SK-MEL-5 (cell line): ENCODE measurements around the gene LBHD2. TPM values are rescaled to one million over a fixed set of nuclear protein-coding genes. Genes with fewer than 3 reads are reported as not detected.
"Not testable (repeated sequence)": the region's sequence is repeated elsewhere in the genome, so short reads cannot be mapped to it uniquely, and the experiment has no call there.

Source experiments
- DNase-seq: peaks from one replicate; pipeline ENCODE4 v3.0.0-alpha.2; 2016; ENCODE audit warnings: low read depth, low spot score
- in situ Hi-C: cut with HindIII; loops from 2 replicates; pipeline ENCODE4 v1.10.0; 2016; ENCODE audit warnings: low sequenced_read_pairs, high pct_unique_total_duplicates, low pct_unique_long_range_greater_than_20kb
- polyA plus RNA-seq, 2 experiments: library from polyadenylated mRNA; depleted of rRNA; stranded (reverse); fragments of >200 nt; gene quantifications; 2 replicates each; pipeline ENCODE4 v1.2.3, GENCODE V29; 2015
- total RNA-seq: library from RNA; depleted of rRNA; stranded (reverse); fragments of >200 nt; shearing (Covaris generic); gene quantifications from 2 replicates; pipeline ENCODE4 v1.2.3, GENCODE V29; 2014; rRNA removed

LBHD2 gene
- total RNA-seq = not detected in 2 replicates
- polyA plus RNA-seq (2015; cell fraction: cytosol; rRNA removed) = not detected in 2 replicates
- polyA plus RNA-seq (2015; cell fraction: nucleus; rRNA removed) = not detected in 2 replicates

DNA sequence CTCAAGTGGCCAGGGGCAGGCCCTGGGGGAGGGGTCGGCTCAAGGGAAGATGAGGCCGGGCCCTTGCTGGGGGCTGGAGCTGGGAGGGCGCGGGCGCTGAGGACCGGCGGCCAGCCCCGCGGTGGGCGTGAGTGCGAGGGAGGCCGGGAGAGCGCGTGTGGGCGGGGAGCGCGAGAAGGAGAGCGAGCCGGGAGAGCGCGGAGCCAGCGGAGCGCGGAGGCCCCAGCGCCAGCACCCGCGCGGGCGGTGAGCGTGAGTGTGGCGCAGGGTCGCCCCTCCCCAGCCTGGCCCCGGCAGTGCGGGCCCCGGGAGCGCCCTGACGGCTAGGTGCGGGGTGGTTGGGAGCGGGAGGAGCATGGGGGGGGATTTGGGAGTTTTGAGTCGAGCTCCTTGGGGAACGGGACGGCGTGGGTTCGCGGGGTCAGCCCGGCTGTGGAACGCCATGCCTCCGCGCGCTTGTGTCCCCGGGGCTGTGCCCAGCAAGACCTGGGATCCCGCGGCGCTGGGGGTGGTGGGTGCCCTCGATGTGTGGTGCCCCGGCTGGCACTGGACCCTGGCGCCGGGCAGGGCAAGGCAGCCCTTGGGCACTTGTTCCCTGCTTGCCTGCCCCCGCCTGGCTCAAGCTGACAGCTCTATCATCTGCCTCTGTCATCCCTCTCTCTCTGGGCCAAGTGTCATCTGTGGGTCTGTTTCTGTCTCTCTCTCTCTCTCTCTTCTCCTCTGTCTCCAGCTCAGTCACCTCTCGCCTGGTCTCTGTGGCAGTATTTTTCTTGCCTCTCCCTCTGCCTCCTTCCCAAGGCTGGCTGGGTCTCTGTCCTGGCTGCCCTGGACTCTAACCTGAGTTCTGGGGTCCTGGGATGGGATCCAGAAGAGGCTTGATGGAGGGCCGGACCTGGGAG is at the start of gene LBHD2:
LBHD2 (plus strand) TSS at position 190 of the 899 bp plus-strand sequence. CDS start 1,803 bp downstream, outside the sequence.
- no peak for DNase-seq
- in situ Hi-C loops = no loop called here

DNA sequence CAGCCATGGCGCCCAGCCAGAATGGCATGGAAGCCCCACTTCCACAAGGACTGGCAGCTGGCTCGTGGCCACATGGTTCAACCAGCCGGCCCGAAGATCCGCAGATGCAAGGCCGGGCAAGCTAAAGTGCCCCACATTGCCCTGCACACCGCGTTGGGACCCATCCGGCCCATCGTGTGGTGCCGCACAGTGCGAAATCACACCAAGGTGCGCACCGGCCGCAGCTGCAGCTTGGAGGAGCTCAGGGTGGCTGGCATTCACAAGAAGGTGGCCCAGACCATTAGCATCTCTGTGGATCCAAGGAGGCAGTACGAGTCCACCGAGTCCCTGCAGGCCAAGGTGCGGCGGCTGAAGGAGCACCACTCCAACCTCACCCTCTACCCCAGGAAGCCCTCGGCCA is 42.5 kb upstream of the LBHD2 start:
- no peak for DNase-seq
- in situ Hi-C loops = no loop called here

DNA sequence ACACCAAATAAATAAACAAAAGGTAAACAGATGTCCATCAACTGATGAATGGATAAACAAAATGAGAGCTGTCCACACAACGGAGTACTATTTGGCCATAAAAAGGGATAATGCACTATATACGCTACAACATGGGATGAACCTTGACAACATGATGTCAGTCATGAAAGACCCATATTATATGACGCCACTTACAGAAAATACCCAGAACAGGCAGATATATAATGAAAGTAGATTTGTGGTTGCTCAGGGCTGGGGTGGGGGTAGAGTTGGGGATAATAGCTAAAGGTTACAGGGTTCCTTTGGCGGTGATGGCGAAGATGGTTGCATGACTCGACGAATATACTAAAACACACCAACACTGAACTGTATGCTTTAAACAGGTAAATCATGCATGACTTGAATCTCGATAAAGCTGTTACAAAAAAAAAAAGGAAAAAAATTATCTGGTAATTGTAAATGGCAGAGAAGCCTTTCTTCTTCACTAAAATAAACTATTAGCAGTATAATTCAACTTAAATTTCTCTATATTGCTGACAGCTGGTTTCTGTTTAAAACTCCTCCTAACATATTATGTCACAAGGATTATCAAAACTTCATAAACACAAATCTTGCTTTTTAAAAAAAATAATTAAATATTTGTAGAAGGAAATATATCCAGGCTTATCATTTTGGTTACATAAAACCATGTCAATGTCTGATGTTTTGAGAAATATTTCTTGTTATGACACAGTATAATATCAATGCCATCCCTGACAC is 40.6 kb upstream of the LBHD2 start:
- no peak for DNase-seq
- in situ Hi-C loops = no loop called here

DNA sequence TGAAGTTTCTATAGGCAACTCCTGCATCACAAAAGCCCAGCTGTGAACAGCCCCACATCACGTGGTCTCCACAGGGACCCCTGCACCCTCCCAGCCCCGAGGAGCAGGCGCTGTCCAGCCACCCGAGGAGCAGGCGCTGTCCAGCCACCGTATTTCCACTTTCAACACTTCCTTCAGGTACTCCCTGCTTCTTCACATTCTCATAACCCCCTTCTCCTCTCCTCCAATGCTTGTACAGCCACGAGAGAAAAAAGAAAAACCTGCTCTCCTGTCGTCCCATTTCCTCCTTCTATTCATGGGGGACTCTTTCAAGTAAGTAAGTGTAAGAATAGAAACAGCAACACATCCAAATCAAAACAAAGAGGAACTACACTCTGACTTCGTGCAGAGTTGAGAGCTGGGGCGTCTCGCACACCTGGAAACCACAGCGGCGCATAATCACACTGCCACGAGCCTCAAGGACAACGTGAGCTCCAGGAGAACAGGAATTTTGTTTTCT is 38.6 kb upstream of the LBHD2 start:
- DNase-seq = no peak
- in situ Hi-C loops = no loop called here

DNA sequence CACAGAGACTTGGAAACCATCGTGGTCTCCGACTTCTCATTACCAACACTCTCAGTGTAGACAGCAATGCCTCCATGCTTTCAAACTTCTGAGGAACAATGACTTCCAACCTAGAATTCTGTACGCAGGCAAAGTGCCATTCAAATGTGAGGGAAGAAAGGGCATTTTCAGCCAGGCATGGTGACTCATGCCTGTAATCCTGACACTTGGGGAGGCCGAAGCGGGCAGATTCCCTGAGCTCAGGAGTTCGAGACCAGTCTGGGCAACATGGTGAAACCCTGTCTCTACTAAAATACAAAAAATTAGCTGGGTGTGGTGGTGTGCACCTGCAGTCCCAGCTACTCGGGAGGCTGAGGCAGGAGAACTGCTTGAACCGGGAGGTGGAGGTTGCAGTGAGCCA is 36.6 kb upstream of the LBHD2 start:
- DNase-seq, in situ Hi-C loops: not testable (repeated sequence)

DNA sequence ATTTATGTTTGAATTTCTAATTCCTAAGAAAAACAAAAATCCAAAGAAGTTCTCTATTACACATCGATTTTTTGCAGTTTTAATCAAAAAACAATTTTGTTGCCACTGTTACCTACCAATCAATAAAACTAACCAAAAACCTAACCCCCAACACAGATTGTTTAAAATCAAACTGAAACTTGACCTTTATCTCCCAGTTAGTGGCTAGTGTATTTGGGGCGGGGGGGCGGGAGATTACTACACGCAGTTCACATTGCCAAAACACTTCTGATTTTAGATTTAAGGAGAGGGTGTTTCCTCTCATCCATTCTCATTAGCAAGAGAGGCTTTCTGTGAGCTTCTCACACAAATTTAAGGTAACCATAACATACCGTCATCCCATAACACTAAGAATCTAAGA is 33.1 kb upstream of the LBHD2 start:
- no peak for DNase-seq
- in situ Hi-C loops = no loop called here

DNA sequence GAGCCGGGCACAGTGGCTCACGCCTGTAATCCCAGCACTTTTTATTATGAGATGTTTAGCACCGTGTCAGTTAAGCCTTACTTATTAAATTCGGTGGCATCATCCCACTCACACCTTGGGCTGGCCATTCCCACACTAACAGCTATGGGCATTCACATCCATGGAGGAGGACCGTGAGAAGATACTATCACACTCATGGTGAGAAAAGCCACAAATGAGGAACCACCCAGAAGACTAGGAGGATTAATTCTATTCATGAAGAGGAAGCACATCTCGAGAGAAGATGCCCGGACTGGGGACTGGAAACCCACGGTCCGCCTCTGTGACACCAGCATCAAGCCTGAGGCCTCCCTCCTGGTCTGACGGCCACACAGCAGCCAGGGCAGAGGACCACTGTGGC is 31.6 kb upstream of the LBHD2 start:
- in situ Hi-C loops = no loop called here
- DNase-seq = no peak

DNA sequence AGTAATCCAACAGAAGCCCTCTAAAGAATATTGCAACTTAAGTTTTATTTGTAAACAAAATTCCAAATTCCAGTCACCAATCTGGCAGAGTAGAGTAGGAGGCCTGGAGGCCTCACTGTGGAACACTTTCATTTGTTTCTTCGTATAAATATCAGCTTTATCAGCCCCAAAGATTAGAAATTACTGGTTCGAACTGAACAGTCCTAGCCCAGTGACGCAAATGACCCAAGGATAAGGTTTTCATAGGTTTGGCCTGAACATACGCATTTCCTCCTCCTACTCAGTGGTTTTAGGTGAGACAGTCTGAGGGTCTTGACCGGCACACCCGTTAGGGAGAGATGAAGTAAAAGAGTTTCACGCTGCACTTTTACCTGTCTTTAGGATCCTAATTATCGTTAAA is 28.3 kb upstream of the LBHD2 start:
- DNase-seq = no peak
- in situ Hi-C loops = no loop called here

DNA sequence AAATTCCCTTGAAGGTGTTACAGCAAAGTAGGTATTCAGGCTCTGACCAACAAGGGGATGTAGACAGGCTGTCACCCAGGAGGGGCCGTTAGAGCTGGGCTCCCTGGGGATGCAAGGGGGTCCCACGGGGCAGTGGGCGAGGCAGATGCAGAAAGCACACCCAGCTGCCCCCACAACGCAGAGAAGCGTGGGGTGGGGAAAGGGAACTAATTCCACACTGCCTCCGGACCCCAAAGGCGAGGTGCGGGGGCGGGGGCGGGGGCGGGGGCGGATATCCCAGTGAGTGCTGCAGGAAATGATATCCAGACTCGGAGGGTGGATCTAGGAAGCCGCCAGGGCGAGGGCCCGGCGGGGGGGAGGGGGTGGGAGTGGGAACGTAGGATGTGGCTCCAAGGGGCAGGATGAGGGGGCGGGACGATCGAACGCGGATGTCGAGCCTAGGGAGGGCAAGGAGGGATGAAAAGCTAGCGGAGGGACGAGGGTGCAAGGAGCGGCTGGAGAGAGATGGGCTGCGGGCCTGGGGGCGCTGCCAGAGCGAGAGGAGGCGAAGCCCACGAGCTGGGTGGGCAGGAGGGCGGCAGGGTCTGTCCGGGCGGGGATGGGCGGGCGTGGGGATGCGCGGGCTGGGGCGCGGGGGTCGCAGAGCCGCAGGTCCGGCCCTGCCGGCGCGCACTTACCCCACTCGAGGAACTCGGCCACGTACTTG is 27.5 kb upstream of the LBHD2 start:
- in situ Hi-C loops = no loop called here
- peak; percentile 71 for DNase-seq

DNA sequence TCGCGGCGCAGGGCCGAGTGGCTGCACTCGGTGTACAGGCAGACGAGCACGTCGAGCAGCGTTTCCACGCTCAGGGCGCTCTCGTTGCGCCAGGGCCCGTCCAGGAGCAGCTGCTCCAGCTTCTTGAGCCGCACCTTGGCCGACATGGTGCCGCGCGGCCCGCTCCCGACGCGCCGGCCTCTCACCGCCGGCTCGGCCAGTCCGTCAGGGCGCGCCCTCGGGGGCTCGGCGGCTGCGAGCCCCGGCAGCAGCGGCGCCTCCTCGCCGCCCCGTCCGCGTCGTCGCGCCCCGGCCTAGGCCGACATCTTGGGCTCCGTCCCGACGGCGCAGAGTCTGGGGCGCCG is 27.0 kb upstream of the LBHD2 start:
- in situ Hi-C loops = no loop called here
- DNase-seq = no peak

DNA sequence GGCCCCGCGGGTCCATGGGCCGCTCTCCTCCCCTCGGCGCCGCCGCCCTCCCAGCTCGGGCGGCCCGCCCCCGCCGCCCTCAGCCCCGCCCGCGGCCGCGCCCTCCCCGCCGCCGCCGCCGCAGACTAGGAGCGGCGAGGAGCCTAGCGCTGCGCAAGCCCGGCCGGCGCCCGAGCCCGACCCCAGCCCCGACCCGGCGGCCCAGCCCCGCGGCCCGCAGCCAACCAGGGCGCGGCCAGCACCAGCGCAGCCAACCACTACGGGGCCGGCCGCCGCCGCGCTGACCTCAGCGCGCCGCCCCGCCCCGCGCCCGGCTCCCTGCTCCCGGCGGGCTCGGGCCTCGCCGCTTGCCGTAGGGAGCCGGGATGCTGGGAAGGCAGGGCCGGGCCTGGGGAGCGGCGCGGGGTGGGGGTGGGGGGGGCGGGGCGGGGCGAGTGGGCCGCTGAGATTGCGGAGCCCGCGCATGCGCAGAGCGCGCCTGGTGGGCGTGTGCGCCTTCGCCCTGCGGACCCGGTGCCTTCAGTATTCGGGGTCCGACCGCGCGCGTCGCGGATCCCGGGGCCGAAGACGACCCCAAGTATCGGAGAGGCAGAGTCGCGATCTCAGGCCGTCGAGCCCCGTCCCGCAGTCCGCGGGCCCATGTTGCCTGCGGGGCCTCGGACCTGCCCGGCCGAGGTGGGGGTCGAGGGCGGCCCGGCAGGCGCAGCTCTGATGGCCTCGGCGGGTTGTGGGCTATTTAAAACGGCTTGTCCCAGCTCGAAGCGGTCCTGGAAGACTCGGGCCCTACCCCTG is 26.4 kb upstream of the LBHD2 start, which contains the start of gene CDC42BPB:
CDC42BPB (minus strand) TSS at position 178 of the 792 bp plus-strand sequence. CDS start 376 bp downstream, outside the sequence.
- in situ Hi-C loops = no loop called here
- DNase-seq = peak; percentile 91

DNA sequence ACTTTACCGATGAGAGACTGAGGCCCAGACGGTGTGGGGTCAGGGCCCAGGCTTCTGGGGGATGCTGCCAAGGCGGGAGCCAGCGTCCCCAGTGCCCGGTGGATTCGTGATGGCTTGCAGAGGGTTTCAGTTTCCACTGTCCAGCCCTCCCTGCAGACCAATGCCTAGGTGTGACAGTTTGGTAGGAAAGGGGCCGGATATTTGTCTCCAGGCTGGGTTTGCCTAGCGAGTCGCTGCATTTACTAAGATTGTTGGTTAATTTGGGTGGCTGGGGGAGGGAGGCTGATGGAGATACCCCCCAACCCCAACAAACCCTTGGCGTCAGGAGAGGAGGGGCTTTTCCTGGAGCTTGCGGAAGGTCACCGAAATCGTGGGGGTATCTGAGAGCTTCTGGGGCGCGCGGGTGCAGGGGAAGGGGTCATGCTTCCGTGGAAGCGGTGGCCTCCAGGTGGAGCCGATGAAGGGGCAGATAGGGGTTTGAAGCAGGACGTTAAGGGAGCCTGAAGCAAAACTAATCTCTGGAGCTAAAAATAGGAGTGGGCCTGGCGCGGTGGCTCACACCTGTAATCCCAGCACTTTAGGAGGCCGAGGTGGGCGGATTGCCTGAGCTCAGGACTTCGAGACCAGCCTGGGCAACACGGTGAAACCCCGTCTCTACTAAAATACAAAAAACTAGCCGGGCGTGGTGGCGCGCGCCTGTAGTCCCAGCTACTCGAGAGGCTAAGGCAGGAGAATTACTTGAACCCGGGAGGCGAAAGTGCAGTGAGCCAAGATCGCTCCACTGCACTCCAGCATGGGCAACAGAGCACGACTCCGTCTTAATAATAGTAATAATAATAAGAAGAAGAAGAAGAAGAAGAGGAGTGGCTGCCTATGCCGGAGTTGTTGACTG is 25.6 kb upstream of the LBHD2 start:
- in situ Hi-C loops = no loop called here
- no peak for DNase-seq

DNA sequence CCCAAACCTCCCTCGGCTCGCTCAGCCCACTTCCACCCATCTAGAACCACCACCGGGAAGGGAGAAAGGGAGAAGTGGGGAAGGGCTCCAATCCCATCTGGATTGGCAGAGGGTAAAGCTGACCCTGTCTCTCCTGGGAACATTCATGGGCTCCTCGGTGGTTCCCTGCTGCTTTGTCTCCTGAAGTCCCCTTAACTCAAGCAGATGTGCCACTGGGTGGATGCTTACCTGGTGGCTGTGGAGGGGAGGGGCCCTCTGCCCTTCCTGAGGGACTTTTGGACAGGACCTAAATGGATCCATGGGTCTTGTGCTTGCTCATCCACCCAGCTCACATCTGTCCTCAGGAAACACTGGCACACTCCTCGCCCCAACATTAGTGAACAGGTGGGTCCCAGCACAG is 24.5 kb upstream of the LBHD2 start:
- in situ Hi-C loops = no loop called here
- DNase-seq = no peak

DNA sequence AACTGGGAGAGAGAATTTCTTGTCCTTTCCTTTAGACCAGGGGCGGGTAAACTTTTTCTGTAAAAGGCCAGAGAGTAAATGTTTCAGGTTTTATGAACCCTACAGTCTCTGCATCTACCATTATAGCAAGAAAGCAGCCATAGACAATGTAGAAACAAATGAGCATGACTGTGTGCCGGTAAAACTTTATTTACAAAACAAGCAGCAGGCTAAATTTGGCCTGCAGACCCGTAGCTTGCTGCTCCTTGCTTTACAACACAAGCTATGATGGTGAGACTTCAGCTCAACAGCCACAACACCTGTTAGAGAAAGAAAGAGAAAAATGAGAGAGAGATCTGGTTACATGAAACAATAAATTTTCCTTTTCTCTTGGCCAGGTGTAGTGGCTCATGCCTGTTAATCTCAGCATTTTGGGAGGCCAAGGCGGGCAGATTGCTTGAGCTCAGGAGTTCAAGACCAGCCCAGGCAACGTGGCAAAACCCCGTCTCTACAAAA is 22.5 kb upstream of the LBHD2 start:
- in situ Hi-C loops = no loop called here

DNA sequence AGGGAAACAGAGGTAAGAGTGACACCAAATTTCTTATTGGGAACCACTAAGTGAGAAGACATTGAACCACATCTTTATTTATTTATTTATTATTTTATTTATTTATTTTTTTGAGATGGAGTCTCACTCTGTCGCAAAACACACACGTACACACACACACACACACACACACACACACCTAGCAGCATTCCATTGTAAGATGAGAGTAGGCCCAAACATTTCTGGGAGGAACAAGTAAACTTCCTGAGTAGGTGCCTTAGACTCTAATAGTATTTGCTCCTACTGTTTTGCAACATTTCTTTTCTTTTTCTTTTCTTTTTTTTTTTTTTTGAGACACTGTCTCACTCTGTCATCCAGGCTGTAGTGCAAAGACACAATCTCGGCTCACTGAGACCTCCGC is 19.6 kb upstream of the LBHD2 start:
- no peak for DNase-seq
- in situ Hi-C loops = no loop called here

More for the DNA sequence above, 22.5 kb upstream of the LBHD2 start:
- no peak for DNase-seq

DNA sequence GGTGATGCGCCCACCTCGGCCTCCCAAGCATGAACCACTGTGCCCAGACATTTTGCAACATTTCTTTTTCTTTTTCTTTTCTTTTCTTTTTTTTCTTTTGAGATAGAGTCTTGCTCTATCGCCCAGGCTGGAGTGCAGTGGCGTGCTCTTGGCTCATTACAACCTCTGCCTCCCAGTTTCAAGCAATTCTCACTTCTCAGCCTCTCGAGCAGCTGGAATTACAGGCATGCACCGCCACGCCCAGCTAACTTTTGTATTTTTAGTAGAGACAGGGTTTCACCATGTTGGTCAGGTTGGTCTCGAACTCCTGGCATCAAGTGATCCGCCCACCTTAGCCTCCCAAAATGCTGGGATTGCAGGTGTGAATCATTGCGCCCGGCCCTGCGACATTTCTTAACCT is 19.0 kb upstream of the LBHD2 start:
- in situ Hi-C loops = no loop called here
- DNase-seq = no peak
